Measurements from ENCODE around the gene SENP3.

- TF ChIP-seq EZH2 (IDR thresholded peaks at IDR 0.05; ENCODE audit: low read length): no peak
- TF ChIP-seq, protein P1, sequence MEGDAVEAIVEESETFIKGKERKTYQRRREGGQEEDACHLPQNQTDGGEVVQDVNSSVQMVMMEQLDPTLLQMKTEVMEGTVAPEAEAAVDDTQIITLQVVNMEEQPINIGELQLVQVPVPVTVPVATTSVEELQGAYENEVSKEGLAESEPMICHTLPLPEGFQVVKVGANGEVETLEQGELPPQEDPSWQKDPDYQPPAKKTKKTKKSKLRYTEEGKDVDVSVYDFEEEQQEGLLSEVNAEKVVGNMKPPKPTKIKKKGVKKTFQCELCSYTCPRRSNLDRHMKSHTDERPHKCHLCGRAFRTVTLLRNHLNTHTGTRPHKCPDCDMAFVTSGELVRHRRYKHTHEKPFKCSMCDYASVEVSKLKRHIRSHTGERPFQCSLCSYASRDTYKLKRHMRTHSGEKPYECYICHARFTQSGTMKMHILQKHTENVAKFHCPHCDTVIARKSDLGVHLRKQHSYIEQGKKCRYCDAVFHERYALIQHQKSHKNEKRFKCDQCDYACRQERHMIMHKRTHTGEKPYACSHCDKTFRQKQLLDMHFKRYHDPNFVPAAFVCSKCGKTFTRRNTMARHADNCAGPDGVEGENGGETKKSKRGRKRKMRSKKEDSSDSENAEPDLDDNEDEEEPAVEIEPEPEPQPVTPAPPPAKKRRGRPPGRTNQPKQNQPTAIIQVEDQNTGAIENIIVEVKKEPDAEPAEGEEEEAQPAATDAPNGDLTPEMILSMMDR (optimal IDR thresholded peaks at IDR 0.05 in 1 of 3, IDR thresholded peaks at IDR 0.05 in 1 of 3, conservative IDR thresholded peaks at IDR 0.05 in 1 of 3; ENCODE audit: extremely low read depth in 1 of 3, insufficient read depth in 2 of 3, low read length in 3 of 3): no peak
Measured at GRCh38 chr17:7528842-7529241, 32.9 kb upstream of the SENP3 start.
